ENCODE measurements around the gene NUP188. TPM values are rescaled to one million over a fixed set of nuclear protein-coding genes. Genes with fewer than 3 reads are reported as not detected.
"Not testable (repeated sequence)": the region's sequence is repeated elsewhere in the genome, so short reads cannot be mapped to it uniquely, and the experiment has no call there.

The NUP188 gene
- total RNA-seq, 1 experiment from 2014 or later, result 80.9 TPM

DNA sequence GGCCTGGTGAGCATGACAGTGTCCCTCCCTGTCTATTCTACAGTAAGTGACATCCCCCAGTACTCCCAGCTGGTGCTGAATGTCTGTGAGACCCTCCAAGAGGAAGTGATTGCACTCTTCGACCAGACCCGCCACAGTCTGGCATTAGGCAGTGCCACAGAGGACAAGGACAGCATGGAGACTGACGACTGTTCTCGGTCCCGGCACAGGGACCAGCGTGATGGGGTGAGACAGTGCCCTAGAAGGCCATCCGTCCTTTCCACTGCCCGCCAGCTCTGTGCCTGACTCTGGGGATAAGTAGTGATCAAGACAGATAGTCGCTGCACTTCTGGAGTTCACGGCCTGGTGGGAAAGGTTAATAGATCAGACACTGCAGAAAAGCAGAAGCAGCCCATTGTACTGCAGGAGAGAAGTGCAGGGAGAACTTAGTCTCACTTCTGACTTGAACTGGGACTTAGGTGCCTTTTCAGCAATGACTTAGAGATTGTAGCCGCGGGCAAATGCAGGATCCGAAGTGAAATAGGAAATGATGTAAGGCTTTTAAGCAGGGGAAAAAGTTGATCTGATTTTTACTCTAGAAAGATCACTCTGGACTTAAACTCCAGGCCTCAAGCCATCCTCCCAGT, 52.2 kb downstream of the NUP188 start:
- CTCF ChIA-PET, result no interaction called here
- no TSS peak for BruUV-seq (replicated peaks)

GRCh38 chr9:129001504-129002325, 54.2 kb downstream of the NUP188 start:
- H3K36me3 ChIP-seq (ENCODE audit: control insufficient read depth, insufficient read depth, low read length), result peaks cover 7% of the 10 kb centered on the region
- H3K9me3 Mint-ChIP-seq (ENCODE audit: unreplicated experiment), result no peaks in the 10 kb centered on the region
- intact Hi-C loops (cut with micrococcal nuclease; ENCODE audit: unreplicated experiment), result no loop called here
- BruUV-seq (replicated peaks), result no TSS peak
- no peaks in the 10 kb centered on the region for H3K4me1 Mint-ChIP-seq (ENCODE audit: low read depth, unreplicated experiment)
- peak overlapping the region; percentile 39 for H3K27ac Mint-ChIP-seq (ENCODE audit: unreplicated experiment)
- no peaks in the 10 kb centered on the region for H3K27me3 ChIP-seq (replicated peaks; ENCODE audit: control insufficient read depth, insufficient read depth, low read length)
- no peak overlapping the region for H3K4me3 ChIP-seq (ENCODE audit: low read depth, low read length)
- H3K36me3 Mint-ChIP-seq (ENCODE audit: insufficient read depth, unreplicated experiment), result peaks cover 91% of the 10 kb centered on the region
- DNase-seq, result no peak
- CTCF ChIA-PET, result no interaction called here
- TF ChIP-seq, protein P1, sequence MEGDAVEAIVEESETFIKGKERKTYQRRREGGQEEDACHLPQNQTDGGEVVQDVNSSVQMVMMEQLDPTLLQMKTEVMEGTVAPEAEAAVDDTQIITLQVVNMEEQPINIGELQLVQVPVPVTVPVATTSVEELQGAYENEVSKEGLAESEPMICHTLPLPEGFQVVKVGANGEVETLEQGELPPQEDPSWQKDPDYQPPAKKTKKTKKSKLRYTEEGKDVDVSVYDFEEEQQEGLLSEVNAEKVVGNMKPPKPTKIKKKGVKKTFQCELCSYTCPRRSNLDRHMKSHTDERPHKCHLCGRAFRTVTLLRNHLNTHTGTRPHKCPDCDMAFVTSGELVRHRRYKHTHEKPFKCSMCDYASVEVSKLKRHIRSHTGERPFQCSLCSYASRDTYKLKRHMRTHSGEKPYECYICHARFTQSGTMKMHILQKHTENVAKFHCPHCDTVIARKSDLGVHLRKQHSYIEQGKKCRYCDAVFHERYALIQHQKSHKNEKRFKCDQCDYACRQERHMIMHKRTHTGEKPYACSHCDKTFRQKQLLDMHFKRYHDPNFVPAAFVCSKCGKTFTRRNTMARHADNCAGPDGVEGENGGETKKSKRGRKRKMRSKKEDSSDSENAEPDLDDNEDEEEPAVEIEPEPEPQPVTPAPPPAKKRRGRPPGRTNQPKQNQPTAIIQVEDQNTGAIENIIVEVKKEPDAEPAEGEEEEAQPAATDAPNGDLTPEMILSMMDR (IDR thresholded peaks at IDR 0.05; ENCODE audit: insufficient read depth in 1 of 2, low read depth in 1 of 2, low read length in 1 of 2, severe bottlenecking in 1 of 2, unreplicated experiment in 1 of 2), result no peak
- POLR2A ChIA-PET, result no interaction called here
- H3K27me3 Mint-ChIP-seq (ENCODE audit: insufficient read depth, unreplicated experiment), result no peaks in the 10 kb centered on the region
- H3K9me3 ChIP-seq, result no peaks in the 10 kb centered on the region
- no peak overlapping the region for H3K4me3 Mint-ChIP-seq (ENCODE audit: unreplicated experiment)
- H3K4me1 ChIP-seq, result no peaks in the 10 kb centered on the region

More for the DNA sequence above, 52.2 kb downstream of the NUP188 start:
- Mint-ChIP-seq H3K27ac (ENCODE audit: unreplicated experiment) (no peak overlapping the region), H3K4me1 (ENCODE audit: low read depth, unreplicated experiment) (no peaks in the 10 kb centered on the region), H3K4me3 (ENCODE audit: unreplicated experiment) (no peak overlapping the region), H3K27me3 (ENCODE audit: insufficient read depth, unreplicated experiment) (no peaks in the 10 kb centered on the region), H3K36me3 (ENCODE audit: insufficient read depth, unreplicated experiment) (peaks cover 91% of the 10 kb centered on the region), H3K9me3 (ENCODE audit: unreplicated experiment) (no peaks in the 10 kb centered on the region)
- no peaks in the 10 kb centered on the region for H3K4me1 ChIP-seq
- intact Hi-C loops (cut with micrococcal nuclease; ENCODE audit: unreplicated experiment), result no loop called here
- POLR2A ChIA-PET, result no interaction called here
- TF ChIP-seq, protein P1 (IDR thresholded peaks at IDR 0.05; ENCODE audit: insufficient read depth in 1 of 2, low read depth in 1 of 2, low read length in 1 of 2, severe bottlenecking in 1 of 2, unreplicated experiment in 1 of 2), result no peak
- H3K36me3 ChIP-seq (ENCODE audit: control insufficient read depth, insufficient read depth, low read length), result peaks cover 7% of the 10 kb centered on the region
- DNase-seq, result no peak
- H3K27me3 ChIP-seq (replicated peaks; ENCODE audit: control insufficient read depth, insufficient read depth, low read length), result no peaks in the 10 kb centered on the region
- no peak overlapping the region for H3K4me3 ChIP-seq (ENCODE audit: low read depth, low read length)
- H3K9me3 ChIP-seq, result no peaks in the 10 kb centered on the region

- H3K4me1 ChIP-seq, result no peaks in the 10 kb centered on the region
- H3K4me3 ChIP-seq (ENCODE audit: low read depth, low read length), result no peak overlapping the region
- TF ChIP-seq, protein P1 (IDR thresholded peaks at IDR 0.05; ENCODE audit: insufficient read depth in 1 of 2, low read depth in 1 of 2, low read length in 1 of 2, severe bottlenecking in 1 of 2, unreplicated experiment in 1 of 2), result no peak
- no peaks in the 10 kb centered on the region for H3K27me3 ChIP-seq (replicated peaks; ENCODE audit: control insufficient read depth, insufficient read depth, low read length)
- no TSS peak for BruUV-seq (replicated peaks)
- H3K27me3 Mint-ChIP-seq (ENCODE audit: insufficient read depth, unreplicated experiment), result no peaks in the 10 kb centered on the region
- H3K27ac Mint-ChIP-seq (ENCODE audit: unreplicated experiment), result peak overlapping the region; percentile 39
- H3K4me1 Mint-ChIP-seq (ENCODE audit: low read depth, unreplicated experiment), result no peaks in the 10 kb centered on the region
- H3K9me3 Mint-ChIP-seq (ENCODE audit: unreplicated experiment), result no peaks in the 10 kb centered on the region
- CTCF ChIA-PET, result interaction anchor here (0.7 kb wide), 1 partner anchor 507 kb away, joined by 6 read pairs; no protein-coding TSS in a partner anchor
- H3K9me3 ChIP-seq, result no peaks in the 10 kb centered on the region
- peaks cover 90% of the 10 kb centered on the region for H3K36me3 Mint-ChIP-seq (ENCODE audit: insufficient read depth, unreplicated experiment)
- intact Hi-C loops (cut with micrococcal nuclease; ENCODE audit: unreplicated experiment), result no loop called here
- POLR2A ChIA-PET, result no interaction called here
- H3K36me3 ChIP-seq (ENCODE audit: control insufficient read depth, insufficient read depth, low read length), result peaks cover 7% of the 10 kb centered on the region
- H3K4me3 Mint-ChIP-seq (ENCODE audit: unreplicated experiment), result no peak overlapping the region
- no peak for DNase-seq
Observed at GRCh38 chr9:129002992-129003391, 55.5 kb downstream of the NUP188 start.

DNA sequence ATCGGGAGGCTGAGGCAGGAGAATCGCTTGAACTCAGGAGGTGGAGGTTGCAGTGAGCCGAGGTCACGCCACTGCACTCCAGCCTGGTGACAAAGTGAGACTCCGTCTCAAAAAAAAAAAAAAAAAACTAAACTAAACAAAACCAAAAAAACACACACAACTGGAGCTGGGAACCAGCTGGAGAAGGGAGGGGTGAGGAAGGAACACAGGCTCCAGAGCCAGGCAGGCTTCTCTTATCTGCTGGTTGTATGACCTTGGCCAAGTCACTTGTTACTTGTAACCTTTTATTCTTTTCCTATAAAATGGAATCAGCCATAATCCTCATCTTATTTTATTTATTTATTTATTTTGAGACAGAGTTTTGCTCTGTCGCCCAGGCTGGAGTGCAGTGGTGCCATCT, 56.7 kb downstream of the NUP188 start:
- H3K4me3 ChIP-seq (ENCODE audit: low read depth, low read length); intact Hi-C loops (cut with micrococcal nuclease; ENCODE audit: unreplicated experiment); DNase-seq; BruUV-seq (replicated peaks); H3K27me3 Mint-ChIP-seq (ENCODE audit: insufficient read depth, unreplicated experiment); POLR2A ChIA-PET; H3K9me3 Mint-ChIP-seq (ENCODE audit: unreplicated experiment); H3K4me1 ChIP-seq; H3K4me3 Mint-ChIP-seq (ENCODE audit: unreplicated experiment); H3K27ac Mint-ChIP-seq (ENCODE audit: unreplicated experiment); H3K36me3 ChIP-seq (ENCODE audit: control insufficient read depth, insufficient read depth, low read length); H3K27me3 ChIP-seq (replicated peaks; ENCODE audit: control insufficient read depth, insufficient read depth, low read length); H3K4me1 Mint-ChIP-seq (ENCODE audit: low read depth, unreplicated experiment); H3K9me3 ChIP-seq: not testable (repeated sequence)
- CTCF ChIA-PET, result interaction anchor here (0.6 to 0.8 kb wide), 4 partner anchors 54 to 152 kb away, joined by 3 to 4 read pairs (median 3); no protein-coding TSS in a partner anchor
- peaks cover 86% of the 10 kb centered on the region for H3K36me3 Mint-ChIP-seq (ENCODE audit: insufficient read depth, unreplicated experiment)
